NCI-H748 treated with DMSO at 0.1 percent for 48 hours (cell line): Measurements from ENCODE around the gene WDR53.
A peak's percentile ranks its signal among the peaks of the same experiment; 100 is the strongest.
"Not testable (repeated sequence)": the region's sequence is repeated elsewhere in the genome, so short reads cannot be mapped to it uniquely, and the experiment has no call there.

Source experiments
- DNase-seq: peaks from one replicate; lab custom pipeline; 2025; lab: John Stamatoyannopoulos, UW

The WDR53 gene

GRCh38 chr3:196568246-196569002 lies at the start of gene WDR53, which contains the start of gene FBXO45:
Gene WDR53, minus strand, starts transcription at chr3:196568554. Its CDS starts 7,079 bp downstream, at chr3:196561475.
Gene FBXO45, plus strand, starts transcription at chr3:196568660. Its CDS starts 325 bp downstream, at chr3:196568985.
- DNase-seq = peak; percentile 74

DNA sequence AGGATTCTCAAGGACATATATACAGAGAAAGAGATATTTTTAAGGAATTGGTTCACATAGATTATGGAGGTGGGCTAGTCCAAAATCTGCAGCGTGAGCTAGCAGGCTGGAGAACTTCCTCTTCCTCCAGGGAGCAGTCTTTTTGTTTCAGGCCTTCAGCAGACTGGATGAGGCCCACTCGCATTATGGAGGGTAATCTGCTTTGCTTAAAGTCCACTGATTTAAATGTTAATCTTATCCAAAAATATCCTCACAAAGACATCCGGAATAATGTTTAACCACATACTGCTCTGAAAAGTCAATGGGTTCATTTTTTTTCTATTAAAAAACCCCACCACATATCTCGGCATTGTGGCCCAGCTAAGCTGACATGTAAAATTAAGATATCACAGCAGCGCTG lies 48.9 kb upstream of the WDR53 start:
- DNase-seq = no peak

DNA sequence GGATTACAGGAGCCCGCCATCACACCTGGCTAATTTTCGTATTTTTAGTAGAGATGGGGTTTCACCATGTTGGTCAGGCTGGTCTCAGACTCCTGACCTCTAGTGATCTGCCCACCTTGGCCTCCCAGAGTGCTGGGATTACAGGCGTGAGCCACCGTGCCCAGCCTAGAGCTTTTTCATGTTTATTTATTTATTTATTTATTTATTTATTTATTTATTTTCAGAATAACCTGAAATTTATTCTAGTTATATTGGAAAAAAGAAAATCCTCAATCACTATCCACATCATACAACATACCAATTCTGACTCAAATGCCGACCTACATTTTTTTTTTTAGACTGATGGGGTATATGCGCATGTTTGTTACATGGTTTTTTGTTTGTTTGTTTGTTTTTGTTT lies 46.9 kb upstream of the WDR53 start:
- DNase-seq = not testable (repeated sequence)

DNA sequence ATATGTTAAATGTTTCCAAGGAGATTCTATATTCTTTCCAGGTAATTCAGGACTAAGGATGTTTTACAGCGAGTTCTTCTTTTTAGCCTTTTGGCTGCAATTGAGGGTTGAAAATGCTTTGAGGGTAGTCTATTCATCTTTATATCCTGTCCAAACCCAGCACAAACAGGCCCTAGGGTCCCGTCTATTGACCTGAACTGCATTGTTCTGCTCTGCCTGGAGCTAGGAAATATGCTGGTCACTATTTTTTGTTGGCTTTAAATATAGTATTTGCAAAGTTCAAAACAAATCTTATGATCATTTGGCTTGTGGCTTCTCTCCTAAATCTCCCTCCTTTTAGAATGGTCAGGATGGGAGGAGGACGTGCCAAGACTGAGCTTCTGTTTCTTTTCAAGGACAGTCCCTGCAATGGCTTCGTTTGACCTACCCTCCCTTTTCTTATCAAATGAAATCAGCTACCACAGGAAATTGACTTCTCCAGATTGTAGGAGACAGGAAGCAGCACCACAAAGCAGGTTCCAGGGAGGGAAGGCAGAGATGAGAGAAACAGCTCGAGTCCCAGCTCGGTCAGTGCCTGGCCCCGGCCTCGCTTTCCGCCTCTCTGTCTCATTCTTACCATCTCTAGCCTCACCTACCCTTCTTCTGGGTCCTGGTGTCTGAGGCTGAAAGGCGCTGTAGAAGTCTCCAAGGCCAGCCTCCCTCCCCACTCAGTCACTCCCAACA lies 43.6 kb upstream of the WDR53 start:
- DNase-seq = no peak

DNA sequence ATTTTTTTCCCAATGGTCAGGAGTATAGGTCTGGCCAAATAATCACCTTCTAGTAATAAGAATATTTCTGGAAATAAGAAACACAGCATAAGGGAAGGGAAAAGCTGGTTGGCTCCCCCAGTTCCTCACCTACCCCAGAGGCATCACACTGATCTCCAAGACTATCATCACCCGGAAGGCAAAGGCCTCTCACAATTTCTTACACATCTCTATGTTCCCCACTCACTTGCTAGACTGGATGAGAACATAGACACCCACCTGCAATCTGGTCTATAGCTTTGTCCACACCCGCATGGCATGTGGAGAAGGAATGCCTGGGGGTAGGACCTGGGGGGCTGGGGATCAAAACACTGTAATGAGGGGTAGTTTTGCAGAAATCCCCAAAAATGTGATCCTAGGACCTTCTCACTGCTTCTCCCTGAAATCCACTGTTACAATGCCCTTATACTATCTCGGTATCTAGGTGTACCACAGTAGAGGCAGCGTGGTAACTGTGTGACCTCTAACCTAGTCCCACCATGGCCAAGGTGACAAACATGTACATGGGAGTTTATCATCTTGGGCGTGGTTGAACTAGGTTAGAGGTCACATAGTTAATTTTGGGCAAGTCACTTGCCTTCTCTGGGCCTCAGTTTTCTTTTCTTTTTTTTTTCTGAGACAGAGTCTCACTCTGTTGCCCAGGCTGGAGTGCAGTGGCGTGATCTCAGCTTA lies 41.6 kb upstream of the WDR53 start:
- no peak for DNase-seq

GRCh38 chr3:196609343-196609775 lies 41.0 kb upstream of the WDR53 start:
- peak; percentile 45 for DNase-seq

DNA sequence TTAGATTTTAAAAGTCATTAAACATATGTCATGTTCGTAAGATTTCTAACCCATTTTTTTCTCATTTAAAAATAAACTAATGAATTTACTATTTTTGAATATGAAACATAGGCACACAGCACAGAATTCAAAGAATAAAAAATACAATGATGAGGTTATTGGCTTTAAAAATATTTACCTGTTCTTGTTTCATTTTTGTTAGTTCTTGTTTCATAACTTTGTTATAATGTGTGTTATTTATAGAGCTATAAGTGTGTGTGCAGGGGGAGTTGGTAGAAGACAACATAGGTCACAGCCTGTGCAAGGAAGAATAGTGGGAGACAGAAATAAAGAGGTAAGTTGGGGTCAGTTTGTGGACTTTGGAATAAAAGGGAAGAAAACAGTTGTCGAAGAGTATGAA lies 40.3 kb upstream of the WDR53 start:
- no peak for DNase-seq

DNA sequence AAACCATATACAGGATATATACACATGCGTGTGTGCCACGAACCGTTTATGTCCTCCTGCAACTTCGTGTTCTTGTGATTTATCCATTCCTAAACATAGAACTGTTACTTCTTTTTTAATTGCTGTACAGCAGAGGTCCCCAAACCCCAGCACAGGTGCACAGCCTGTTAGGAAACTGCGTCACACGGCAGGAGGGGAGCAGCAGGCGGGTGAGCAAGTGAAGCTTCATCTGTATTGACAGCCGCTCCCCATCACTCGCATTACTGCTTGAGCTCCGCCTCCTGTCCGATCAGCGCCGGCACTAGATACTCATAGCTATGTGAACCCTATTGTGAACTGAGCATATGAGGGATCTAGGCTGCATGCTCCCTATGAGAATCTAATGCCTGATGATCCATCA lies 36.2 kb upstream of the WDR53 start:
- DNase-seq = no peak

DNA sequence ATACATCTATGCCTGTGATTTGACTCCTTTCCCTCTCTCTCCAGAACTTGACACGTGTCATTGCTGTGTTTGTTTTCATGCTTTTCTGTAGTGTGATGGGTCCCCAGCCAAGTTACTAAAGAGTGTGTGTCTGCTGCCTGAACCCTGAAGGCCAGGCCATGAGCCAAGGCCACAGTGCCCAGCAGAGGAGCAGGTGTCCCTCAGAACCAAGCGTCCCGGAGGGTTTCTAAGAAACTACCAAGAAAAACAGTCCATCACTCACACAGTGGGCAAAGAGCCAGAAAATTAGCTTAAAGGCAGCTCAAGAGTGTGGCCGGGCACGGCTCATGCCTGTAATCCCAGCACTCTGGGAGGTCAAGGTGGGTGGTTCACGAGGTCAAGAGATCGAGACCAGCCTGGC lies 35.3 kb upstream of the WDR53 start:
- DNase-seq = no peak

DNA sequence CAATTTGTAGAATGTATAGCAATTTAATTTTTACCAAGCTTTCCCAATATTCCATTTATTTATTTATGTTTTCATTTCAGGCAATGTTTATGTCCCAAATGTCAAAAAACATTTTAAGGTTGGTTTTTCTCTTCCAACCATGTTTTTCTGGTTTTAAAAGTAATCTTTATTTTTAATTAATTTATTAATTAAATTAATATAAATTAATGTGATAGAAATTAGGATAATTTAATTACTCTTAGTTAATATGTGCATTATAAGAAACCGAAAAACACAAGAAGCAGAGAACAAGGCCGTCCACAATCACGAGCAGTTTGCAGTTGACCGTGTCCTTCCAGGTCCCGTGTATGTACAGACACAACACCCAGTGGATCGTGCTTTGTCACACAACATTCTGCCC lies 34.3 kb upstream of the WDR53 start:
- DNase-seq = no peak

GRCh38 chr3:196600359-196600758 lies 32.0 kb upstream of the WDR53 start:
- DNase-seq = no peak

- no peak for DNase-seq
These were observed 31.4 kb upstream of the WDR53 start for GRCh38 chr3:196599734-196600128.

- DNase-seq = not testable (repeated sequence)
These were observed 29.8 kb upstream of the WDR53 start for GRCh38 chr3:196597971-196598733.

DNA sequence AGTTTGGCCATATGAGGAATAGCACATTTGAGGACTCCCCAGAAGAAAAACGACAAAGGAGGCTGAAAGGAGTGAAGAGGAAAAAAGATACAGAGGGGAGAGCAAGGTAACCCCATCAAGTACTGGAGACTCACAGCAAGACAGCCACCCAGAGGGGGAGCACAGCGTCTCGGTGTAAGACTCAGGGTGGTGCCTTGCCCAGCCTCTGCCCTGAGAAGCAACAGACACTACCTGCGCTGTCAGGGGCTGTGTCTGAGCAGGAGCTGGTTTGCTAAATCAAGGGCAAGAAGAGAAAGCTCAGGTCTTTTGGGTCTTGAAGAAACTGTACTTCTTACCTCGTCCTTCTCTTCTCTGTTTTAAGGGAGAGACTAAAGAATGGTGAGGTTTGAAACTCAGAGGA lies 28.0 kb upstream of the WDR53 start:
- no peak for DNase-seq

- no peak for DNase-seq
These were observed 21.9 kb upstream of the WDR53 start for GRCh38 chr3:196590279-196590678.

- no peak for DNase-seq
These were observed 16.8 kb upstream of the WDR53 start for GRCh38 chr3:196585044-196585757.

DNA sequence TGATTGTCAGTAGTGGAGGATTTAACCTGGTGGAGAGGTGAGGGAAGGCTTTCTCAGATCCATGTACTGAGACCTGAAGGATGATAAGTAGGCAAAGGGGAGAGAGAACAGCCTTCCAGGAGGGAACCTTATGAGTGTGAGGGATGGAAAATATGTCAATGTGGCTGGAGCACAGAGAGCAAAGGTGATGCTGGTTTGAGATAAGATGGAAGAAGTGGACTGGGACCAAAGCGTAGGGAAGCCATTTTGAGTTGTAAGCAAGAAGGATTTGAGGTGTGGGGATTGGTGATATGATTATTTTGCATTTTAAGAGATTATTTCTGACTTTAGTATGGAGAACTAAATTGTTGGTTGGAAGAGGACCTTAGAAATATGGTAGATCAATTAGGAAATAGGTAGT lies 4.0 kb upstream of the WDR53 start:
- no peak for DNase-seq

- not testable (repeated sequence) for DNase-seq
These were observed 2.0 kb upstream of the WDR53 start for GRCh38 chr3:196570332-196570731.

GRCh38 chr3:196569003-196569516 lies 706 bp upstream of the WDR53 start:
- no peak for DNase-seq

DNA sequence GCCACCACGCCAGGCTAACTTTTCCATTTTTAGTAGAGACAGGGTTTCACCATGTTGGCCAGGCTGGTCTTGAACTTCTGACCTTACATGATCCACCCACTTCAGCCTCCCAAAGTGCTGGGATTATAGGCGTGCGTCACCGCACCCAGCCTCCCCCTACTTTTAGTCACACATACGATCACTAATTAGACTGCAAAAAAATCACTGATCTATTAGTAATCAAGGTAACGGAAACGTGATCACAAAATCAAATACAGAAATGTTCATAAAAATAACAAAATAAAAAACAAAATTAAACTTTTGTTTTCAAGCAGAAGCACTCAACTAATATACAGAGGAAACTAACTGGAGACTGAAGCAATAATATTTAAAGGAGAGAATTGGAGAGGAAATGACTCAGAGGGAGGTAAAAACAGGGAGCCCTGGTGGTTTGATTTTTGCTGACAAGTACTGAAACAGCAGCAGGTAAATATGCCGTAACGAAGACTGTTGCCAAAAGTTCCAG lies 4.6 kb downstream of the WDR53 start:
- no peak for DNase-seq

DNA sequence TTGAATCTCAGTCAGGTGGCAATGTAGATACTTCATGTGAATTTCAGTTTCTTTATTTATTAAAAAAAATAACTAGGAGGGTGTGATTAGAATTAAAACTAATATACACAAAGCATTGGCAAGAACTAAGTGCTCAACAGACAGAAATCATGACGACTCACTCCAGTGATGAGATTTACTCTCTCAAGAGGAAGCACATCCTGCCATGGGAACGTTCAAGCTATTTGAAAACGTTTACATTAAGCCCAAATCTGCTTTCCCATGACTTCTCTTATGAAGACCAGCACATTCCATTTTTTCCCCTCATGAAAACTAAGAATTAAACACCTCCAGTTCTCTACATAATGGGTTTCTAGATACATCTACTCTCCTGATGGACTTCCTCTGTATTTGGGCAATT lies 8.5 kb downstream of the WDR53 start:
- DNase-seq = no peak
